Heart left ventricle (tissue), 16 donors: ENCODE data around the gene APIP. TPM values are rescaled to one million over a fixed set of nuclear protein-coding genes. Genes with fewer than 3 reads are reported as not detected.

Experiments used
- ATAC-seq, 4 donors: fragments of 200-7000 bp; cut with Tn5 transposase; one replicate each; pipeline ENCODE4 v1.9.1; 2020 to 2022; ENCODE audit warnings: moderate library complexity in 4 of 4, mild to moderate bottlenecking in 3 of 4, moderate number of reproducible peaks in 1 of 4
- DNase-seq, 5 donors: peaks; one replicate each; pipeline ENCODE4 v3.0.0-alpha.2; 2020
- H3K27ac ChIP-seq, 12 donors: fragments of 200-600 bp; sonication (generic) in 4 of 12; one replicate each; pipeline versions ENCODE4 v1.5.0 to v1.8.0; 2016 to 2022; ENCODE audit warnings: mild to moderate bottlenecking in 2 of 12
- H3K27me3 ChIP-seq, 9 donors: fragments of 200-600 bp; sonication (generic) in 2 of 9; one replicate each; pipeline versions ENCODE4 v1.5.1 to v1.8.0; 2016 to 2022; ENCODE audit warnings: mild to moderate bottlenecking in 3 of 9
- H3K36me3 ChIP-seq, 9 donors: fragments of 200-600 bp; sonication (generic) in 2 of 9; one replicate each; pipeline versions ENCODE4 v1.5.0 to v1.8.0; 2018 to 2022; ENCODE audit warnings: mild to moderate bottlenecking in 2 of 9
- H3K4me1 ChIP-seq, 12 donors: fragments of 200-600 bp; sonication (generic) in 4 of 12; one replicate each; pipeline versions ENCODE4 v1.5.0 to v1.8.0; 2016 to 2022; ENCODE audit warnings: mild to moderate bottlenecking in 3 of 12
- H3K4me3 ChIP-seq, 12 donors: fragments of 200-600 bp; sonication (generic) in 4 of 12; one replicate each; pipeline versions ENCODE4 v1.5.0 to v1.8.0; 2017 to 2022; ENCODE audit warnings: mild to moderate bottlenecking in 9 of 12, moderate library complexity in 4 of 12
- H3K9me3 ChIP-seq, 12 donors: fragments of 200-600 bp; sonication (generic) in 4 of 12; one replicate each; pipeline versions ENCODE4 v1.5.0 to v1.8.0; 2016 to 2022; ENCODE audit warnings: mild to moderate bottlenecking in 1 of 12
- POLR2A ChIP-seq, 2 donors: fragments of 450-650 bp; IDR thresholded peaks; one replicate each; pipeline ENCODE4 v1.6.1; 2017; ENCODE audit warnings: antibody characterized with exemption in 2 of 2, mild to moderate bottlenecking in 2 of 2, moderate library complexity in 2 of 2
- WGBS, 4 donors: extraction: QIAGEN DNeasy Blood & Tissue Kit in 2 of 4; methylation state at CpG; one replicate each; pipeline versions ENCODE4 v1.1.5 to v1.1.7; 2013 to 2018; 5-methylcytosine and 5-hydroxymethylcytosine counted together
- intact Hi-C, 10 donors: fragments of 100-400 bp; cut with DNase I; formaldehyde crosslinking; loops; one replicate each; pipeline versions ENCODE4 v1.11.1 to v1.14.2; 2022
- polyA plus RNA-seq, 2 donors: library from polyadenylated mRNA; stranded (reverse); fragments of 200-250 nt; gene quantifications; one replicate each; pipeline ENCODE4 v1.2.3, GENCODE V29; 2013
- total RNA-seq, 9 donors: library from RNA; depleted of rRNA in 2 of 9; stranded (reverse); fragments of >200 nt in 2 of 9; fragmentation: NEBNext Ultra II Directional in 3 of 9; extraction: Animal tissue kit (Norgen Biotek cat#: 25700) in 3 of 9; gene quantifications; one replicate each; pipeline versions ENCODE4 v1.1.0 to v1.2.4, GENCODE V29; 2016 to 2023
- TF ChIP-seq, protein P1 (sequence below), 12 donors: fragments of 200-600 bp; sonication (generic) in 4 of 12; IDR thresholded peaks; one replicate each; pipeline versions ENCODE4 v1.5.0 to v1.8.0; 2018 to 2022; ENCODE audit warnings: antibody characterized with exemption in 12 of 12, mild to moderate bottlenecking in 5 of 12
- donor health status: ischemic (EF 13 %, LVEDD 7.1; RV severe dilation, severe dysfunction).
- donor health status: healthy with polysubstance abuse.
- donor health status: DM: no; HTN: yes; CAD: no.
- donor health status: DM: no; HTN: no; CAD: no.
- donor health status: ischemic (EF 25% LVEDD 6.9; RV normal size, moderate dysfunction).
- donor health status: ischemic (EF 25% LVEDD 5.7; RV mildly dilated, moderate dysfunction).
- donor health status: healthy.
- donor health status: DM: yes; HTN: yes; CAD: no.
- donor health status: ischemic (EF 35%, LVEDD 5.7; RV mildly dilated, moderate dysfunction).
- donor health status: nonischemic (EF 11% LVEDD 7.7; RV severe dilation, severe dysfunction).
- donor health status: DM: yes; HTN: yes; CAD: no.
- donor health status: PGD.
- donor health status: ischemic (EF 29% LVEDD 5.4; RV normal size, mild dysfunction).
- donor health status: nonischemic (EF 23%, LVEDD 6.1; RV moderate dilation, normal function).

The APIP gene
- total and polyA plus RNA-seq, 11 donors: 15.8 to 35.3 (median 25.7) TPM

DNA sequence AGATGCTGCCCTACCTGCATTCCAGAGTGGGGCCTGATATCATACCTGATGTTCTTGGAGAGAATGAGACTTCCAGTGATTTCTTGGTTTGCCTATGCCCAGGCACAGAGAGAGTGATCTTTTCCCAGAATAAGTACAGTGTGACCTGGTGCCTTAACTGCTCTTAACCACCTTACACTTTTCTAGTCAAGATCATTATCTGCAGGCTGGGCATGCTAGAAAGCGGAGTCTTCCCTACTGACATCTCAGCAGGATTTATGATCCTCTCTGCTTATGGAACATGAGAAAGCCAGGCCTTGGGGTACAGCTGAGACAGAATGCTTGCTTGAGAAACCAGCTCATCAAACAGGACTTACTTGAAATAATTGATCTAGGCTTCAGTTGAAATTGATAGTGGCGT lies 53.1 kb downstream of the APIP start:
- TF ChIP-seq, protein P1, sequence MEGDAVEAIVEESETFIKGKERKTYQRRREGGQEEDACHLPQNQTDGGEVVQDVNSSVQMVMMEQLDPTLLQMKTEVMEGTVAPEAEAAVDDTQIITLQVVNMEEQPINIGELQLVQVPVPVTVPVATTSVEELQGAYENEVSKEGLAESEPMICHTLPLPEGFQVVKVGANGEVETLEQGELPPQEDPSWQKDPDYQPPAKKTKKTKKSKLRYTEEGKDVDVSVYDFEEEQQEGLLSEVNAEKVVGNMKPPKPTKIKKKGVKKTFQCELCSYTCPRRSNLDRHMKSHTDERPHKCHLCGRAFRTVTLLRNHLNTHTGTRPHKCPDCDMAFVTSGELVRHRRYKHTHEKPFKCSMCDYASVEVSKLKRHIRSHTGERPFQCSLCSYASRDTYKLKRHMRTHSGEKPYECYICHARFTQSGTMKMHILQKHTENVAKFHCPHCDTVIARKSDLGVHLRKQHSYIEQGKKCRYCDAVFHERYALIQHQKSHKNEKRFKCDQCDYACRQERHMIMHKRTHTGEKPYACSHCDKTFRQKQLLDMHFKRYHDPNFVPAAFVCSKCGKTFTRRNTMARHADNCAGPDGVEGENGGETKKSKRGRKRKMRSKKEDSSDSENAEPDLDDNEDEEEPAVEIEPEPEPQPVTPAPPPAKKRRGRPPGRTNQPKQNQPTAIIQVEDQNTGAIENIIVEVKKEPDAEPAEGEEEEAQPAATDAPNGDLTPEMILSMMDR (IDR thresholded peaks at IDR 0.05): no peak
- TF ChIP-seq POLR2A (IDR thresholded peaks at IDR 0.05): no peak
- intact Hi-C loops: no loop called here
- DNase-seq (no peak), ATAC-seq (no peak)
- WGBS, 4 donors: 50 to 68% (median 53%) methylated on average over 2 of the region's 2 CpGs
- no peaks in the 10 kb centered on the region for H3K27me3 ChIP-seq
- H3K4me1 ChIP-seq: peaks cover 0 to 11% (median 0%) of the 10 kb centered on the region in 12 donors
- H3K36me3 ChIP-seq: no peaks in the 10 kb centered on the region
- no peak overlapping the region for H3K4me3 ChIP-seq
- no peaks in the 10 kb centered on the region for H3K9me3 ChIP-seq
- no peak overlapping the region for H3K27ac ChIP-seq

GRCh38 chr11:34860518-34860917 lies 55.7 kb downstream of the APIP start:
- H3K9me3 ChIP-seq: no peaks in the 10 kb centered on the region
- no peak overlapping the region for H3K27ac ChIP-seq
- H3K36me3 ChIP-seq: no peaks in the 10 kb centered on the region
- no peaks in the 10 kb centered on the region for H3K27me3 ChIP-seq
- intact Hi-C loops: no loop called here
- 82 to 86% (median 85%) methylated on average over 4 of the region's 4 CpGs for WGBS, 4 donors
- H3K4me1 ChIP-seq: peaks cover 0 to 11% (median 0%) of the 10 kb centered on the region in 12 donors
- ATAC-seq (no peak), DNase-seq (no peak)
- TF ChIP-seq POLR2A (IDR thresholded peaks at IDR 0.05): no peak
- TF ChIP-seq, protein P1 (IDR thresholded peaks at IDR 0.05): no peak
- no peak overlapping the region for H3K4me3 ChIP-seq

- 51 to 61% (median 57%) methylated on average over 4 of the region's 4 CpGs for WGBS, 4 donors
- H3K4me3 ChIP-seq: no peak overlapping the region
- no peak for DNase-seq
Measured at GRCh38 chr11:34860034-34860433, 56.1 kb downstream of the APIP start.

DNA sequence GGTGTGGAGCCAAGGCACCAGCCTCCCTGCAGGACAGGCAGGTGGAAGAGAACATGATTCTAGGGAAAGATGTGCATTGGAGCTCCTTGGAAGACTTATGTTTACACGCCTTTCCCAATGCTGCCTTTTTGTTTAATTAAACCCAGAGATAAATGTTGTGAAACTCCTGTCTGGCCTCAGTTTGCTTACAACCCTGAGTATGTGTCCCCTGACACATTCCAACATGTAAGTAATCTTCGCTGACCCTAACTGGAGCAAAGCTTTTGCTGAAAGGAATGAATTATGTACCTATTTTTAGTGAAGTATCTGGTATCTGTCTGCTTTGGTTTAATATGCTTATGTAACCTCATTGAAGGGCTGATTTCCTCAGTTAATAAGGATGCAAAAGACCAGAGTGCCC lies 56.7 kb downstream of the APIP start:
- peaks cover 0 to 11% (median 0%) of the 10 kb centered on the region in 12 donors for H3K4me1 ChIP-seq
- ATAC-seq (no peak), DNase-seq (no peak)
- H3K36me3 ChIP-seq: no peaks in the 10 kb centered on the region
- H3K27ac ChIP-seq: no peak overlapping the region
- H3K4me3 ChIP-seq: no peak overlapping the region
- intact Hi-C loops: no loop called here
- TF ChIP-seq, protein P1 (IDR thresholded peaks at IDR 0.05): no peak
- 45 to 66% (median 61%) methylated on average over 2 of the region's 2 CpGs for WGBS, 4 donors
- H3K27me3 ChIP-seq: no peaks in the 10 kb centered on the region
- no peaks in the 10 kb centered on the region for H3K9me3 ChIP-seq

More at GRCh38 chr11:34860034-34860433, 56.1 kb downstream of the APIP start:
- Histone ChIP-seq H3K4me1 (peaks cover 0 to 11% (median 0%) of the 10 kb centered on the region in 12 donors), H3K27ac (no peak overlapping the region), H3K36me3 (no peaks in the 10 kb centered on the region), H3K9me3 (no peaks in the 10 kb centered on the region), H3K27me3 (no peaks in the 10 kb centered on the region)
- no peak for ATAC-seq
- TF ChIP-seq, protein P1 (IDR thresholded peaks at IDR 0.05): no peak
- TF ChIP-seq POLR2A (IDR thresholded peaks at IDR 0.05): no peak
- intact Hi-C loops: no loop called here
